GM19043 (cell line): Measurements from ENCODE around the gene FBXO48.
"Not testable (repeated sequence)": the region's sequence is repeated elsewhere in the genome, so short reads cannot be mapped to it uniquely, and the experiment has no call there.

Experiments
- ATAC-seq: cut with Tn5 transposase; IDR thresholded peaks from one replicate; pipeline ENCODE4 v1.9.1; 2021; ENCODE audit warnings: low read depth; ENCODE audit not compliant: unreplicated experiment

The FBXO48 gene

GRCh38 chr2:68467077-68467960 lies at the start of gene FBXO48, which contains the start of gene APLF:
Gene FBXO48, minus strand, starts transcription at chr2:68467294. Its CDS starts 2,149 bp downstream, at chr2:68465145.
Gene APLF, plus strand, starts transcription at chr2:68467585. Its CDS starts 147 bp downstream, at chr2:68467732.
- peak; percentile 90 for ATAC-seq

GRCh38 chr2:68516051-68516955 lies 49.2 kb upstream of the FBXO48 start:
- ATAC-seq: no peak

GRCh38 chr2:68514316-68514929 lies 47.3 kb upstream of the FBXO48 start:
- no peak for ATAC-seq

- no peak for ATAC-seq
Measured at GRCh38 chr2:68512966-68513365, 45.9 kb upstream of the FBXO48 start.

GRCh38 chr2:68512326-68512725 lies 45.2 kb upstream of the FBXO48 start:
- ATAC-seq: no peak

GRCh38 chr2:68506170-68506569 lies 39.1 kb upstream of the FBXO48 start:
- ATAC-seq: no peak

- no peak for ATAC-seq
Measured at GRCh38 chr2:68505603-68506159, 38.6 kb upstream of the FBXO48 start.

GRCh38 chr2:68501768-68502167 lies 34.7 kb upstream of the FBXO48 start:
- no peak for ATAC-seq

GRCh38 chr2:68500649-68501048 lies 33.6 kb upstream of the FBXO48 start:
- no peak for ATAC-seq

GRCh38 chr2:68499133-68499532 lies 32.0 kb upstream of the FBXO48 start:
- no peak for ATAC-seq

GRCh38 chr2:68491582-68491981 lies 24.5 kb upstream of the FBXO48 start:
- ATAC-seq: no peak

GRCh38 chr2:68489282-68489681 lies 22.2 kb upstream of the FBXO48 start:
- ATAC-seq: no peak

GRCh38 chr2:68488605-68489004 lies 21.5 kb upstream of the FBXO48 start:
- ATAC-seq: not testable (repeated sequence)

- no peak for ATAC-seq
Measured at GRCh38 chr2:68487773-68488355, 20.8 kb upstream of the FBXO48 start.

- ATAC-seq: no peak
Measured at GRCh38 chr2:68483011-68483410, 15.9 kb upstream of the FBXO48 start.

GRCh38 chr2:68482296-68482820 lies 15.3 kb upstream of the FBXO48 start:
- no peak for ATAC-seq

GRCh38 chr2:68478688-68479087 lies 11.6 kb upstream of the FBXO48 start:
- no peak for ATAC-seq

- ATAC-seq: no peak
Measured at GRCh38 chr2:68476454-68476853, 9.4 kb upstream of the FBXO48 start.

GRCh38 chr2:68475576-68475975 lies 8.5 kb upstream of the FBXO48 start:
- no peak for ATAC-seq

GRCh38 chr2:68475110-68475509 lies 8.0 kb upstream of the FBXO48 start:
- no peak for ATAC-seq
